Cardiac muscle cell (in vitro differentiated cells and primary cell): ENCODE data around the gene RBX1. TPM values are rescaled to one million over a fixed set of nuclear protein-coding genes. Genes with fewer than 3 reads are reported as not detected.

ENCODE experiments used
- DNase-seq, 2 donors: peaks; one replicate each; pipeline versions ENCODE4 v3.0.0 to v3.0.0-alpha.2; 2010 to 2017; ENCODE audit warnings: low read depth in 1 of 2, low spot score in 1 of 2
- H3K27ac ChIP-seq: fragments of 200-600 bp; sonication (generic); 2 replicates; pipeline ENCODE4 v1.5.1; 2016
- H3K27me3 ChIP-seq: fragments of 200-600 bp; sonication (generic); 2 replicates; pipeline ENCODE4 v1.6.0; 2016; ENCODE audit warnings: control low read depth
- H3K36me3 ChIP-seq: fragments of 200-600 bp; sonication (generic); 2 replicates; pipeline ENCODE4 v1.5.1; 2016; ENCODE audit warnings: control low read depth
- H3K4me1 ChIP-seq: fragments of 200-600 bp; sonication (generic); 2 replicates; pipeline ENCODE4 v1.8.1; 2017; ENCODE audit warnings: low read depth, mild to moderate bottlenecking, mixed run types
- H3K4me3 ChIP-seq: fragments of 200-600 bp; sonication (generic); 2 replicates; pipeline ENCODE4 v1.5.1; 2016; ENCODE audit warnings: mild to moderate bottlenecking
- H3K9me3 ChIP-seq: fragments of 200-600 bp; sonication (generic); 2 replicates; pipeline ENCODE4 v1.5.1; 2017; ENCODE audit warnings: low read depth, mild to moderate bottlenecking, control low read depth
- polyA plus RNA-seq: library from polyadenylated mRNA; unstranded; fragments of >200 nt; fragmentation: Nextera tagmentation; extraction: Ambion mirVana; gene quantifications from 2 replicates; pipeline ENCODE4 v1.2.1, GENCODE V29; 2016
- total RNA-seq: library from RNA; depleted of rRNA; stranded (reverse); fragments of >200 nt; gene quantifications from 2 replicates; pipeline ENCODE4 v1.2.3, GENCODE V29; 2016
- TF ChIP-seq, protein P1 (sequence below): IDR thresholded peaks from 2 replicates; pipeline ENCODE4 v1.5.1; 2012; ENCODE audit warnings: low read depth, mild to moderate bottlenecking, low read length

RBX1 gene
- total and polyA plus RNA-seq, 2 experiments from 2014 or later: 86.4 to 356 TPM

DNA sequence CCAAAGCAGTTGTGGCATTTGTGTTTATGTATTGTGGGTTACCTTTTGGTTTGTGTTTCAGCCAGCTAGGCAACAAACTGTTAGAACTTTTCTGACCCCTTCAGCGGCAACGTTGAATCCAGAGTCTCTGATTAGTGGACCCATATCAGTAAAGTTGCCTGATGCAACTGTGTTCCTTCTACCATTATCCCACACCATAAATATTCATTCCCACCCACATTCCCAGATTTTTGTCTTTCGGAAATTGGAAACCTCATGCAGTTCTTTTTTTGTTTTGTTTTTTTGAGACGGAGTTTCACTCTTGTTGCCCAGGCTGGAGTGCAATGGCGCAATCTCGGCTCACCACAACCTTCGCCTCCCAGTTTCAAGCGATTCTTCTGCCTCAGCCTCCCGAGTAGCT lies 30.7 kb upstream of the RBX1 start:
- no peak for DNase-seq
- no peaks in the 10 kb centered on the region for H3K9me3 ChIP-seq
- H3K4me1 ChIP-seq: no peaks in the 10 kb centered on the region
- no peaks in the 10 kb centered on the region for H3K27me3 ChIP-seq
- H3K4me3 ChIP-seq: no peak overlapping the region
- peaks cover 41% of the 10 kb centered on the region for H3K36me3 ChIP-seq
- no peak overlapping the region for H3K27ac ChIP-seq
- TF ChIP-seq, protein P1, sequence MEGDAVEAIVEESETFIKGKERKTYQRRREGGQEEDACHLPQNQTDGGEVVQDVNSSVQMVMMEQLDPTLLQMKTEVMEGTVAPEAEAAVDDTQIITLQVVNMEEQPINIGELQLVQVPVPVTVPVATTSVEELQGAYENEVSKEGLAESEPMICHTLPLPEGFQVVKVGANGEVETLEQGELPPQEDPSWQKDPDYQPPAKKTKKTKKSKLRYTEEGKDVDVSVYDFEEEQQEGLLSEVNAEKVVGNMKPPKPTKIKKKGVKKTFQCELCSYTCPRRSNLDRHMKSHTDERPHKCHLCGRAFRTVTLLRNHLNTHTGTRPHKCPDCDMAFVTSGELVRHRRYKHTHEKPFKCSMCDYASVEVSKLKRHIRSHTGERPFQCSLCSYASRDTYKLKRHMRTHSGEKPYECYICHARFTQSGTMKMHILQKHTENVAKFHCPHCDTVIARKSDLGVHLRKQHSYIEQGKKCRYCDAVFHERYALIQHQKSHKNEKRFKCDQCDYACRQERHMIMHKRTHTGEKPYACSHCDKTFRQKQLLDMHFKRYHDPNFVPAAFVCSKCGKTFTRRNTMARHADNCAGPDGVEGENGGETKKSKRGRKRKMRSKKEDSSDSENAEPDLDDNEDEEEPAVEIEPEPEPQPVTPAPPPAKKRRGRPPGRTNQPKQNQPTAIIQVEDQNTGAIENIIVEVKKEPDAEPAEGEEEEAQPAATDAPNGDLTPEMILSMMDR: no peak

DNA sequence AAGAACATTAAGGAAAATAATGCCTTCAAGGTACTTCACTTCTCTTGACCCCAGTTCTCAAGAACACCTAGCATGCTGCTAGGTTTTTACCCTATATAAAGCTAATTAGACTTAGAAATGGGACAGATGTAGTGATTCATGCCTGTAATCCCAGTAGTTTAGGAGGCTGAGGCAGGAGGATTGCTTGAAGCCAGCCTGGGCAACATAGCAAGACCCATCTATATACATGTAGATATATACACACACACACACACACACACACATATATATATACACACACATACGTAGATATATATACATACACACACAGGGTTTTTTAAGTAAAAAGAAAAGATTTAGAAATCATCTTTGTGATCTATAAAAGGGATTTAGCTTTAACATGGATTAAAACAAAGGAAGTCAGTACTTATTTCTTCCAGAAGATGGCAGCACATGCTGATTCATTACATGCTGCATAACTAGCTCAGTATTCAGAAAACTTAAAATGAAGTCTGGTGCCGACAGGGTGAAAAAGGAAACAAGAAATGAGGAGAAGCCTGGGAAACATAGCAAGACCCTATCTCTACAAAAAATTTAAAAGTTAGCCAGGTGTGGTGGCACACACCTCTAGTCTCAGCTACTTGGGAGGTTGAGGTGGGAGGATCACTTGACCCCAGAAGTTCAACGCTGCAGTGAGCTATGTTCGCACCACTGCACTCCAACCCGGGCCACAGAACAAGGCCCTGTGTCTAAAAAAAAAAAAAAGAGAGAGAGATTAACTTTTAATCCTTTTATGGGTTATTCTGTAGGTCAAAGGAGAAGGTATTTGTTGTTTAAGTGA lies 28.5 kb upstream of the RBX1 start:
- Histone ChIP-seq H3K4me3 (no peak overlapping the region), H3K36me3 (peaks cover 32% of the 10 kb centered on the region), H3K4me1 (no peaks in the 10 kb centered on the region), H3K27me3 (no peaks in the 10 kb centered on the region), H3K27ac (no peak overlapping the region), H3K9me3 (no peaks in the 10 kb centered on the region)
- TF ChIP-seq, protein P1: peak; percentile 51
- DNase-seq: peak; percentile 71 to 79

DNA sequence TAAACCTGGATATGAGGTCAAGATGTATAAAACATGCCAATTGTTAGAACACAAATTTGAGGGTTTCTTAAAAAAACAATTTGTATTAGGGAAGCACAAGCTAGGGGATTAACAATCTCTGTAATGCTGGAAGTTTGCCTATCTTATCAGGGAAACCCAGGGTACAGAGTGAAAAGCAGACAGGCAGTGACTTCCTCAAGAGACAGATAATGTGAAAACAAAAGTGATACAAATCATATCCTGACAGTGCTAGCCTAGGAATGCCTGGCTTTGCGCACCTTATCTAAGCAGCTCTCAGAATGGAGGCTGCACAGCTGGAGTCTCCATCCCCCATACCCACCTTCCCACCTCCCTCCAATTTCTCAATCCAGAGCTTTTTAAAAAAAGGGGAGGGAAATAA lies 22.5 kb upstream of the RBX1 start:
- H3K9me3 ChIP-seq: no peaks in the 10 kb centered on the region
- peaks cover 12% of the 10 kb centered on the region for H3K4me1 ChIP-seq
- H3K36me3 ChIP-seq: peaks cover 21% of the 10 kb centered on the region
- DNase-seq: peak; percentile 8 to 42
- TF ChIP-seq, protein P1: no peak
- H3K4me3 ChIP-seq: no peak overlapping the region
- H3K27me3 ChIP-seq: no peaks in the 10 kb centered on the region
- peak overlapping the region; percentile 61 for H3K27ac ChIP-seq

DNA sequence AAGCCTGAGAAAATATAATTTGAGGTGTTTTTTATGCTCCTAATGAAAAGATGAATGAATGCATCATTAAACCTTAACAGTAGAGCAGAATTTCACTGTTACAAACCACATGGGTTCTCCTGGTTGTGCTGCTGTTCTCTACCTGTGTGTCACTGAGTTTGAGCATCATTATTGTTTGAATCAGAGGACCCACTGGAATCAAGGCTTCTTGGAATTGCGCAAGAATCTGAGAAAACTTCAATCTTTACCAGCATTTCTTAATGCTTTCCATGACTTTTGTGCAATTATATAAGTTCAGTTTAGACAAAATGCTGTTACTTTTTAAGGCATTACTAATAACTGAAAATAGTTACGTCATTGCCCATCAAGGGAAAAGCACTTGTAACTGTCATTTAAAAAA lies 18.8 kb upstream of the RBX1 start:
- Histone ChIP-seq H3K4me3 (no peak overlapping the region), H3K4me1 (peaks cover 12% of the 10 kb centered on the region), H3K36me3 (no peaks in the 10 kb centered on the region), H3K27me3 (no peaks in the 10 kb centered on the region), H3K27ac (no peak overlapping the region), H3K9me3 (no peaks in the 10 kb centered on the region)
- no peak for DNase-seq
- TF ChIP-seq, protein P1: no peak

DNA sequence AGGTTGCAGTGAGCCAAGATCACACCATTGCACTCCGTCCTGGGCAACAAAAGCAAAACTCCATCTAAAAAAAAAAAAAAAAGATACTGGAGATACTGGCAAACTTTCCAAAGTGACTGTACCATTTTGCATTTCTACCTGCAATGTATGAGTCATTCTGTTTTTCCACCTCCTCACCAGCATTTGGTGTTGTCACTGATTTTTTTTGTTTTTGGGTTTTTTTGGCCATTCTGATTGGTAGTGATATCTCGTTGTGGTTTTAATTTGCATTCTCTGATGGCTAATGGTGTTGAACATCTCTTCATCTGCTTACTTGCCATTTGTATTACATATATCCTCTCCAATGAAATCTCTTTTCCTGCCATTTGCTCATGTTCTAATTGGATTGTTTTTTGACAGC lies 12.0 kb upstream of the RBX1 start:
- no peaks in the 10 kb centered on the region for H3K9me3 ChIP-seq
- no peaks in the 10 kb centered on the region for H3K36me3 ChIP-seq
- TF ChIP-seq, protein P1: no peak
- no peak overlapping the region for H3K27ac ChIP-seq
- no peak for DNase-seq
- no peaks in the 10 kb centered on the region for H3K27me3 ChIP-seq
- no peak overlapping the region for H3K4me3 ChIP-seq
- no peaks in the 10 kb centered on the region for H3K4me1 ChIP-seq
